ENCODE results near the gene TRAF1.

Gene TRAF1

DNA sequence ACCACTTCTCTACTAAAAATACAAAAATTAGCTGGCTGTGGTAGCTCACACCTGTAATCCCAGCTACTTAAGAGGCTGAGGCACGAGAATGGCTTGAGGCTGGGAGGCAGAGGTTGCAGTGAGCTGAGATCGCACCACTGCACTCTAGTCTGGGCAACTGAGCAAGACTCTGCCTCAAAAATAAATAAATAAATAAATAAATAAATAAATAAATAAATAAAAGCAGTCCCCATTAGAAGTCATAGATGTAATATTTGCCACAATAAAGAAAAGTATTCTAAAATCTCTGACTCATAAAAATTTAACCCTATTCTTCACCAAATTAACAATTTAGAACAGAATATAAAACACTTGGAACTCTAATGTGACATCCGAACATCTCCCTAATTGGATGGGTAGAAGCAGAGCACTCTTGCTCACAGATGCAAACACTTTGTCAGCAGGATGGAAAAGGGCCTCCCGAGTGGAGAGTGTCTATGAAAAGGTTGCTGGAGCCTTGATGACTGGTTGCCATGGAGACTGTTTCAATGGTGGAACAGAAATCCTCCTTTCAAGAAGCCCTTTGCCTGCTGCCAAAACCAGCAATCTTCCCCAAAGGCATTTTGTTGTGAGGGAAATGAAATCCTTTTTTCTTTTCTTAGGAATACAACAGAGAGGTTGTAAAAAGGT is 38.9 kb upstream of the TRAF1 start:
- TF ChIP-seq, protein P1, sequence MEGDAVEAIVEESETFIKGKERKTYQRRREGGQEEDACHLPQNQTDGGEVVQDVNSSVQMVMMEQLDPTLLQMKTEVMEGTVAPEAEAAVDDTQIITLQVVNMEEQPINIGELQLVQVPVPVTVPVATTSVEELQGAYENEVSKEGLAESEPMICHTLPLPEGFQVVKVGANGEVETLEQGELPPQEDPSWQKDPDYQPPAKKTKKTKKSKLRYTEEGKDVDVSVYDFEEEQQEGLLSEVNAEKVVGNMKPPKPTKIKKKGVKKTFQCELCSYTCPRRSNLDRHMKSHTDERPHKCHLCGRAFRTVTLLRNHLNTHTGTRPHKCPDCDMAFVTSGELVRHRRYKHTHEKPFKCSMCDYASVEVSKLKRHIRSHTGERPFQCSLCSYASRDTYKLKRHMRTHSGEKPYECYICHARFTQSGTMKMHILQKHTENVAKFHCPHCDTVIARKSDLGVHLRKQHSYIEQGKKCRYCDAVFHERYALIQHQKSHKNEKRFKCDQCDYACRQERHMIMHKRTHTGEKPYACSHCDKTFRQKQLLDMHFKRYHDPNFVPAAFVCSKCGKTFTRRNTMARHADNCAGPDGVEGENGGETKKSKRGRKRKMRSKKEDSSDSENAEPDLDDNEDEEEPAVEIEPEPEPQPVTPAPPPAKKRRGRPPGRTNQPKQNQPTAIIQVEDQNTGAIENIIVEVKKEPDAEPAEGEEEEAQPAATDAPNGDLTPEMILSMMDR (IDR thresholded peaks at IDR 0.05; ENCODE audit: low read depth, low read length, missing control alignments), result no peak
- DNase-seq (ENCODE audit: low read depth), result no peak
- no peak overlapping the region for H3K4me3 ChIP-seq (ENCODE audit: low read depth, low read length)

DNA sequence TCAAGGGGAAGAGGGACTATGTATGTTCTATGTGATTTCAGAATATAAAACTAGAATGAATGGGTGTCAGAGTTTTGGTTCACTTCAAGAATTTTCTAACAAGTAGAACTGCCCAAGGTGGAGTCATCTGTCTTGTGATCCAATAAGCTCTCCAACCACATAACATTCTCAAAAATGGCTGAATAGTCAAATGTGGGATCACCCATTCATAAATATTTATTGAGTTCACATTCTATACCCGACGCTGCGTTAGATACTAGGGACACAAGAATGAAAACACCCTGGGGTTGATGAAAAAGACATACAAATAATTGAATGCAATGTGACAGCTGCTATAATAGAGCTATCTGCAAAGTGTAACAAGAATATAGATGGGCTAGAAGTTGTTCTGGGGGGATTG is 35.3 kb upstream of the TRAF1 start:
- TF ChIP-seq, protein P1 (IDR thresholded peaks at IDR 0.05; ENCODE audit: low read depth, low read length, missing control alignments), result no peak
- no peak for DNase-seq (ENCODE audit: low read depth)
- H3K4me3 ChIP-seq (ENCODE audit: low read depth, low read length), result no peak overlapping the region

DNA sequence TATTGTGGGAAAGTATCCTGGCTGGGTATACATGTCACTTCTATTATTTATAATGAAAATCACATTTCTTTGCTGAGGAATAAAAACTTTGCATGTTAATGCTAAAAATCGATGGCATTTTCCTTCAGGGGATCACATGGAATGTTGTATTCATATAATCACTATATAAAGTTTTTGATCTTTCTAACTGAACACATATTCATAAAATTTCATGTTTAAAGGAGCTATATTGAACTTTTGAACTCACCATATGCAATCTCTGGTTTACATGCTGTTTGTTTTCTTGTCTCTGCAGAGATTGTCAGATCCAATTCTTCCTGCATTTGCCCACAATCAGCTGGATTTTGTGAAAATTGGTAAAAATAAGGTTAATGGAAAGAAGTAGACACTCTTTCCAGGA is 33.4 kb upstream of the TRAF1 start:
- H3K4me3 ChIP-seq (ENCODE audit: low read depth, low read length), result no peak overlapping the region
- DNase-seq (ENCODE audit: low read depth), result no peak
- TF ChIP-seq, protein P1 (IDR thresholded peaks at IDR 0.05; ENCODE audit: low read depth, low read length, missing control alignments), result no peak

DNA sequence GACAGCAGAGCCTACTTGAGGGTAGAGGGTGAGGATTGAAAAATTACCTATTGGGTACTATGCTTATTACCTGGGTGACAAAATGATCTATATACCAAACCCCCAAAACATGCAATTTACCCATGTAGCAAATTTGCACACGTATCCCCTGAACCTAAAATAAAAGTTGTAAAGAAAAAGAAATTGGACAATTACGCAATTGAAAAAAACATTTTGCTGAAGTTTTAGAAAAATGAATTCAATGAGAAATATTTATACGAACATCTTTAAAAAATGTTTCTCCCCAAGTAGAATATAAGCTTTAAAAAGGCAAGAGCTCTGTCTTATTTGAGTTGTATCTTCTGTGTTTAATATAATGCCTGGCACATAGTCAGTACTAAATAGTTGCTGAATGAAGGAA is 30.3 kb upstream of the TRAF1 start:
- TF ChIP-seq, protein P1 (IDR thresholded peaks at IDR 0.05; ENCODE audit: low read depth, low read length, missing control alignments), result no peak
- no peak for DNase-seq (ENCODE audit: low read depth)
- H3K4me3 ChIP-seq (ENCODE audit: low read depth, low read length), result no peak overlapping the region

DNA sequence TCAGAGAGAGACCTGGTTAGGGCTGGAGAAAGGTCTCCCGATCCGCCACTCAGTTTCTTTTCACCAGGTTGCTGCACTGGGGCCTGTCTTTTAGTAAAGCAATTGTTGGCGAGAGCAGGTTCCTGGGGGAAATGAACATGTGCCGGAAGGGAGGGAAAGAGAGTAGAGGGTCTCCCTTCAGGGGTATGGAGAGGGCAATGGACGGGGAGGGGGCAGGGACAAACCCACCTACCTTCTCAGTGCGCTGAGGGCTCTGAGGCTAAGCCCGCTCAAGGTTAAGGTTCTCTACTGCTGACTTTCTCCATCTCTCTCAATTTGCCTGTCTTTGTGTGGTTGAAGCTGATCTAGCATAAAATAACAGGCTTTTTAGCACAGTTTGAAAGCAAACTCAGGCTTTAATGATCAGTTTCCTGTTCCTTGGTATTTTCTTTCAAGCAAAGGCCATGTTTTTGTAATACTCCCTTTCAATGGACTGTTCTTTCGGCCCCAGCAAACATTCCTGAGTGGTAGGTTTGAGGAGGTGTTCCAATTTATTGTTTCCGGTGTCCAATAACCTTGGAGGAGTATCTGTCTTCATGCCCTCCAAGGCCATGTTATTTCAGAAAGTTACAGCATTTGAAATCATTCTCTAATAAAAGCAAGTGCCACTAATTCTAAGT is 25.5 kb upstream of the TRAF1 start:
- no peak for DNase-seq (ENCODE audit: low read depth)
- TF ChIP-seq, protein P1 (IDR thresholded peaks at IDR 0.05; ENCODE audit: low read depth, low read length, missing control alignments), result no peak

DNA sequence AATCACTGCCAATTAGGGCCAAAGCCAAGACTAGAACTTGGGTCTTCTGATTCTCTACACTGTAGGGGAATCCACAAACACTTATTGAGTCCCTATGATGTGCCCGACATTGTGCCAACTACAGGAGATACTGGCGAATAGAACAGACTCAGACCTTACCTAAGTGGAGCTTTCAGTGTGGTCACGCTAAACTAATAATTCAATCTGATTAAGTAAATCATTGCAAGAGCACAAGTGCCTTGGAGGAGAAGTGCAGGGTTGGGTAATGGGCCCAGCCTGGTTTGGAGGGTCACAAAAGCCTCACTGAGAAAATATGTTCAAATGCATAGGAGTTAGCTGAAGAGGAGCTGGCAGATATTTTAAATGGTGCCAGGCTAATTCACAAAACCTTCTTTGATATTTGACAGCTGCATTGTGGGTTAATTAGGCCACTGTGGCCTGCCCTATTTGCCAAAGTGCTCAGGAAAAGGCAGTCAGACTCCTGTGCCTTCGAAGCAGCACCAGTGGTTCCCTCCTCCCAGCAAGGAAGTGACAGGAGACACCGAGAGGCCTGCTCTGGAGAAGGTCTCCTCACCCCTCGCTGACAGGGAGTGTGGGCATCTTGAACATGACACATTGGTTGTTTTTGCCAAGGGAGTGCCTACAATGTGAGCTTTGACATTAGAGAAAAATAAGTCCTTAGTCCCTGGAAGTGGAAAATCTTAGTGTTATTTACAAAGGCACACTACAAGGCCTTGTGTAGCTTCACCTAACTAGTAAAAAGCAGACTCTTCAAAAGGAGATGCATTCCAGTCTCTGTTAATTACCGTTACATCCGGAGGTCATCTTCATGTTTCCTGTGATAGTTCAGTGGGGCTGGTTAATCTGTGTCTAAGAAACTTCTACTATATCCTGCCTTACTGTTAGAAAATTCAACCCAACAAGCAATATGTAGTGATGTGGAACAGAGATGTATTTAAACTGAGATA is 24.1 kb upstream of the TRAF1 start:
- no peak overlapping the region for H3K4me3 ChIP-seq (ENCODE audit: low read depth, low read length)
- no peak for DNase-seq (ENCODE audit: low read depth)
- TF ChIP-seq, protein P1 (IDR thresholded peaks at IDR 0.05; ENCODE audit: low read depth, low read length, missing control alignments), result no peak

More for the DNA sequence above, 25.5 kb upstream of the TRAF1 start:
- H3K4me3 ChIP-seq (ENCODE audit: low read depth, low read length), result no peak overlapping the region
